HG02970 (cell line): ENCODE data around the gene RUFY4.

Source experiments
- ATAC-seq: cut with Tn5 transposase; IDR thresholded peaks from one replicate; pipeline ENCODE4 v1.9.1; 2021; ENCODE audit warnings: mild to moderate bottlenecking, moderate library complexity, moderate number of reproducible peaks; ENCODE audit not compliant: unreplicated experiment, low FRiP score

The RUFY4 gene, protein sequence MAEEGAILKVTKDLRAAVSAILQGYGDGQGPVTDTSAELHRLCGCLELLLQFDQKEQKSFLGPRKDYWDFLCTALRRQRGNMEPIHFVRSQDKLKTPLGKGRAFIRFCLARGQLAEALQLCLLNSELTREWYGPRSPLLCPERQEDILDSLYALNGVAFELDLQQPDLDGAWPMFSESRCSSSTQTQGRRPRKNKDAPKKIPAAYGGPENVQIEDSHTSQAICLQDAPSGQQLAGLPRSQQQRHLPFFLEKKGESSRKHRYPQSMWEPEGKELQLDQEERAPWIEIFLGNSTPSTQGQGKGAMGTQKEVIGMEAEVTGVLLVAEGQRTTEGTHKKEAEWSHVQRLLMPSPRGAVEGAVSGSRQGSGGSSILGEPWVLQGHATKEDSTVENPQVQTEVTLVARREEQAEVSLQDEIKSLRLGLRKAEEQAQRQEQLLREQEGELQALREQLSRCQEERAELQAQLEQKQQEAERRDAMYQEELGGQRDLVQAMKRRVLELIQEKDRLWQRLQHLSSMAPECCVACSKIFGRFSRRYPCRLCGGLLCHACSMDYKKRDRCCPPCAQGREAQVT

DNA sequence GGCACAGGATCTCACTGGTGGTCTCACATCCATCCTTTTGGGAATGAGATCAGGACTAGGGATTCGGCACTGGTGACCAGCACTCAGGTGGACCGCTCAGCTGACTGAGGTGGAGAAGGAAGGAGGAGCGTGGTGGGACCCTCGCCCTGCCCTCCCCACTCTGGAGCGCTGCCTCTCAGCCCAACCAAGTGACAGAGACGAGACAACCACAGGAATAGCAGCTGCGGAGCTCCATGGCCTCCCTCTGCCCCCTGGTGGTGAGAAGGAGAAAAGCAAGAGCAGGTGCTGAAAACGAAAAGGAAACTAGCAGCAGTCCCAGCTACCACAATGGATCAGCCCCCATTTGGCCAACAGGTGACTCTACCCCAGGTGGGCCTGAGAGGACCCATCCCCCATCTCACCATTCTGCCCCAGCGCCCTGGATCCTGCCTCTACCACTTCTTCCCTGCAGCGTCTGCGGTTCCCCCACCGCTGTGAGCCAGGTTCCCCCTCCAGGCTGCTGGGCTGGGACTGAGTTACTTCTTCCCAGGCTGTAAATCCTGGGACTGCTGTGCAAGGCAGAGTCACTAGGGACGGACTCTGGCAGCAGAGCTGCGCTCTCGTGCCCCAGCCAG lies at the start of gene RUFY4:
TSS of gene RUFY4 (plus strand) at position 533 of the 614 bp plus-strand sequence. CDS start 1,353 bp downstream, outside the sequence.
- peak; percentile 69 for ATAC-seq

DNA sequence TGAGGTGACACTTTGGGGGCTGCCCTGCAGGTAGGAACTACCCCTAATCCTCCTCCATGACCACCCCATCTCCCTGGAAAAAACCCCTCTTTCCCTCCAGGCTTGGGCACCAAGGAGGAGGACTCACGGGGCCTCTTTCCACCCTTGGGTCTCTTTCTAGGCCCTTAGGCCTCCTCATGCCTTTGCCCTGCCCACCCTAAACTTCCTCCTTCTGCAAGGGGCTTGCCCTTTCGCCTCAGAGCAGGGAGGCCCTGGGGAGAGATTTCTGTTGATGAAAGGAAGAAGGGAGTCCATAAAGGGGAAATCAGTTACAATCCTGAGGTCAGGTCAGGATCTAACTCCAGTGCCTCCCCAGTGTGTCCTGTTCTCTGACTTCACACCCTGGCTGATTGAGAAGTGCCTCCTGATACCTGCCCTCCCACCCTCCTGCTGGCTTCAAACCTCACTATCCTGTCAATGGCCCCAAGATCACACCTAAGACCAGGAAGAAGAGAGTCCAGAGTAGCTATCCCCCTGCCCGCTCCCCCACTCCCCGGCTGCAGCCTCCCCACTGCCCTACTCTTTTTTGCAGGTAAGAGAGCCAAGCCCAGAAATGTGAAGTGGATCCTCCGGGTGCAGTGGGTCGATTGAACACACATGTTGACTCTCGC lies 49.5 kb upstream of the RUFY4 start:
- no peak for ATAC-seq

DNA sequence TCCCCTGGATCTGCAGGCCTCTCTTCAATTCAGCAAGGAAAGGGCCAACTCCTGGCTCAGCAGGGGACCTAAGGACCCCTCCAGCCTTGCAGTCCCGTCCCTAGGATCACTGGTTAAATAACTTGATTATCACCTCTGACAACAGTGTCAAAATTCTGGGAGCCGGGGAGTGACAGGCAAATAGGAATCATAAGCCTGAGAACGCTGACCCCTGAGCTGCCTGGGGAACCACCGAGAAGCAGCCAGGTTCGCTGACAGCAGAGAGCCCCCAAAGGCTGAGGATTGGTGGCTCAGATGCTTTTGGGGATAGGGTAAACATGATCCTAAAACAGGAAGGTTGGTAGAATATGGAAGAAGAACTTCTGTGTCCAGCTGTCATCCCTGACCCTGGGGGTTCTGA lies 48.8 kb upstream of the RUFY4 start:
- ATAC-seq = no peak

- no peak for ATAC-seq
These were observed 48.0 kb upstream of the RUFY4 start for GRCh38 chr2:218020966-218021535.

- ATAC-seq = no peak
These were observed 47.4 kb upstream of the RUFY4 start for GRCh38 chr2:218021536-218022071.

DNA sequence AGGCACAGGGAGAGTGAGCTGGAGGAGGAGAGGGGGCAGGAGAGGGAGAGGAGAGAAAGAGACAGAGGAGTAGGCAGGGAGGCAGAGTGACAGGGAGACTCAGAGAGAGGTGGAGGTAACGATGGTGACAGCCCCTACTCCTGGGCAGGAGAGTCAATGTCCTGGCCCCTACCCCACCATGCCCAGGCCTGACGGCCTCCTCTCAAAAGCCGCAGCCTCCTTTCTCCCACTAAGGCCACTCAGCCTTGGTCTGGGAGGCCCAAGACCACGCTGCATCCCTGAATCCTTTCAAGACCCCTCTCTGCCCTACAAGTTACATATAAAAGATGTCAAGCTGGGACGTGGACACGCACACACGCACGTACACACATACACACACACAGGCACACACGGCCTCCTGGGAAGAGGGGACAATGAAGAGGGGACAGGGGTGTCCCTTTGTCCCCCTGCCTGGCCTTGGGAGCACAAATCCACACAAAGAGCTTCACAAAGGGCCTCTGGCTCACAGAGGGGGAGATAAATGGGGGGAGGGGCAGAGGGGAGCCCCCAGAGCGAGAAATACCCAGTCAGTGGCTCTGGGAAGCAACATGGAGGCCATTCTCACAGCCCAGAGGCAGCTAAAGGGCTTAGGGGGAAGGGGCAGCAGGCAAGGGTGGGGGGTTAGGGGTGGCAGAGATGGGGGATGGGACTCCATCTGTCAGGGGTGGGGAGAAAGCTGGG lies 46.8 kb upstream of the RUFY4 start:
- no peak for ATAC-seq

DNA sequence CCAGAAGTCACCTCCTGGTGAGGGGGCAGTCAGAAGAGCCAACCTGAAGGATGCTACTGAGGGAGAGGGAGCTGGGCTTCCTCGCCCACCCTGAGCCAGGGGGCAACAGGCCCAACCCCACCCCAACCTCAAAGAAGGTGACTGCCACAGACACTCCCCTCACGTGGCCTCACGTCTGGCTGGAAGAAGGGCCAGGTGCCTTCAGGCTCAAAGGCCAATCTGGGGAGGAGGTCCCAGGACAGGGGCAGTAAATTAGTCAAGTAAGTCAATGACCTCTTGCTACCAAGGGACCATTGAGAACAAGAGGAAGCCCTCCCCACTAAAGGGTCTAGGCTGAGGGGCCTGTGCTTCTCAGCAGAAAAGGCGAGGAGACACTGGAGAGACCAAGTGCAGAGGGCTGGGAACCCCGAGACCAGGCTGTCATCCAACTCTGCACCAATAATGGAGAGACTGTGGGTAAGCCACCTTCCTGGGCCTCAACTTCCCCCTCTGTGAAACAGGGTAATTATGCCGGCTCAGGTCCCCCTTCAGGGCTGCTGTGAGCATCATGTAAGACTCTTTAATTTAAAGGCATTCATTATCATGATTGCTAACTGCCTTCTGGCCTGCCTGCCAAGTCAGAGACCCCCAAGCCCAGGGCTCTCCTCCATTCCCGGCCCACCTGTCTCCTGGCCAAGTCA lies 46.1 kb upstream of the RUFY4 start:
- ATAC-seq = no peak

DNA sequence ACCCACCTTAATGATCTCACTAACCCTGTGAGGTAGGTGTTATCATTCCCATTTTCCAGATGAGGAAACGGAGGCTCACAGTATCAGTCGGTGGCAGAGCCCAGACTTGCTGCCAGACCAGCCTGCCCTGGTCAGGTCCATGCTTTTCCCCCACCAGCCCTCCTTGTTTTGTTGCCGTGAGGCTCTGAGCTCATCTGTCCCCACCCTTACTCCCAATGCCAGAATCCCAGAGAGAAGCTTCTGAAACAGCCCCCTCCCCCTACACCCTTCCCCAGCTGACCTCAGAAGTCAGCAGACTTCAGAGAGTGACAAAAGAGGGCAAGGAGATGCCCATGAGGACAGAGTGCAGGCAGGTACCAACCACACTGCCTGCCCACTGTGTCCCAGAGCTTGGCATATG lies 45.4 kb upstream of the RUFY4 start:
- no peak for ATAC-seq

DNA sequence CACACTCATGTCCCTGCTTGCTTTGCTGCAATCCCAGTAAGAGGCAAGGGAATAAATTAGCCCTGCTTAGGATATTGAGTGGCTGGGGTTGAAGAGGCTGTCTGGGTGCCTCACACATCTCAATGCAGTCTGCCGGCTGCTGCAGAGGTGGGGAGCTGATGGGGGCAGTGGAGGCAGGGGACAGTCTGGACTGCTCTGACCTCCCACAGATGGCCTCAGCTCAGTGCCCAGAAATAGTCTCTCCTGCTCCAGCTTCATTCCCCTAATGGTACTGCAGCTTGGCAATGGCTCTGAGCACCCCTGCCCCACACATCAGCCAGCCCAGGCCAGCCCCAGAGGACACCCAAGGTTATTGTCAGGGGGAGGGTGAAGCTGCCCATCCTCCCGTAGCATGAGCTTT lies 44.7 kb upstream of the RUFY4 start:
- ATAC-seq = no peak

GRCh38 chr2:218024871-218025270 lies 44.2 kb upstream of the RUFY4 start:
- no peak for ATAC-seq

GRCh38 chr2:218026244-218026643 lies 42.8 kb upstream of the RUFY4 start:
- ATAC-seq = no peak

- ATAC-seq = no peak
These were observed 42.2 kb upstream of the RUFY4 start for GRCh38 chr2:218026676-218027425.

- no peak for ATAC-seq
These were observed 41.4 kb upstream of the RUFY4 start for GRCh38 chr2:218027426-218028188.

DNA sequence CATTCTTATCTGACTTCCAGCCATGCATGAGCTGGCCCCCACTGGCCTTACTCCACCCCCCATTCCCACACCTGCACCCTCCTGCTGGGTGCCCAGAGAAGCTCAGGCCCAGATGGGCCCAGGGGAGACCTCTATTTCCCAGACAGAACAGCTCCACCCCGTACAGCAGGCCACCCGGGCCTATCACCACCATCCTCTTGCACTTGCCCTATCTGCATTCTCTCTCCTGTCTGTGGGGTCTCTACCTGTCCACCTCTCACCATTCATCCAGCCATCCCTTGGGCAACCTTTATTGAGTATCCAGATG lies 40.9 kb upstream of the RUFY4 start:
- no peak for ATAC-seq

DNA sequence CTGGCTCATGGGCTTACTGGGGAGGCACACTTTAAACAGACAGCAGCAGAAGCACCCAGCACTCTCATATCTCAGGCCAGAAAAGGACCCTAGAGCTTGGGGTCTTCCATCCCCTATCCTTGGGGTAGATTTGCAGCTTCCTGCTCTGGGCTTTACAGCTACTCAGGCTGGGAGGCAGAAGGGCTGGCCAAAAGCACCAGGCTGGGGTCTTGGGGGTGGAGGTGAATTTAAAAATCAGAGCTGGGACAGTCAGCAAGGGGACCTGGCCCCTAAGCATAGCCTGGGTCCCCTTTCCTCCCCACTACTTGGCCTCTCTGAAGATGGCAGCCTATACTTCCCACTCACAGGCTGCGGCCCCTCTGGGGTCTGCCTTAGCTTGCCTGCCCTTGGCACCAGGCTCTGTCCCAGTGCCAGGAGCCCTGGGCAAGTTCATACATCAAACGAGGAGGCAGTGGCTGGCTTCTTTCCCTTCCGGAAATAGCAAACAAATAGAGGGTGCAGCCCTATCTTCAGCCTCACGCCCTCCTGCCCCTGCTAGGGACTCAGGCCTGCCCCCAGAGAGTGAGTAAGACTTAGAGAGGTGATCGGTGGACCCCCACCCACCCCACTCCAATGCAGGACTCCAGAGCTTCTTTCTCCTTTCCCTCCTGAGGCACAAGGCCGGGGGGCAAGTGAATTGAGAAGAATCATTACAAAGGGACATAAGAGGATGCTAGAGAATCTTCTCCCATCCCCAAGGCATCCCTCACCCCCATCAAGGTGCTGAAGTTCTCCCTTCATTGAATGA lies 40.3 kb upstream of the RUFY4 start:
- no peak for ATAC-seq

DNA sequence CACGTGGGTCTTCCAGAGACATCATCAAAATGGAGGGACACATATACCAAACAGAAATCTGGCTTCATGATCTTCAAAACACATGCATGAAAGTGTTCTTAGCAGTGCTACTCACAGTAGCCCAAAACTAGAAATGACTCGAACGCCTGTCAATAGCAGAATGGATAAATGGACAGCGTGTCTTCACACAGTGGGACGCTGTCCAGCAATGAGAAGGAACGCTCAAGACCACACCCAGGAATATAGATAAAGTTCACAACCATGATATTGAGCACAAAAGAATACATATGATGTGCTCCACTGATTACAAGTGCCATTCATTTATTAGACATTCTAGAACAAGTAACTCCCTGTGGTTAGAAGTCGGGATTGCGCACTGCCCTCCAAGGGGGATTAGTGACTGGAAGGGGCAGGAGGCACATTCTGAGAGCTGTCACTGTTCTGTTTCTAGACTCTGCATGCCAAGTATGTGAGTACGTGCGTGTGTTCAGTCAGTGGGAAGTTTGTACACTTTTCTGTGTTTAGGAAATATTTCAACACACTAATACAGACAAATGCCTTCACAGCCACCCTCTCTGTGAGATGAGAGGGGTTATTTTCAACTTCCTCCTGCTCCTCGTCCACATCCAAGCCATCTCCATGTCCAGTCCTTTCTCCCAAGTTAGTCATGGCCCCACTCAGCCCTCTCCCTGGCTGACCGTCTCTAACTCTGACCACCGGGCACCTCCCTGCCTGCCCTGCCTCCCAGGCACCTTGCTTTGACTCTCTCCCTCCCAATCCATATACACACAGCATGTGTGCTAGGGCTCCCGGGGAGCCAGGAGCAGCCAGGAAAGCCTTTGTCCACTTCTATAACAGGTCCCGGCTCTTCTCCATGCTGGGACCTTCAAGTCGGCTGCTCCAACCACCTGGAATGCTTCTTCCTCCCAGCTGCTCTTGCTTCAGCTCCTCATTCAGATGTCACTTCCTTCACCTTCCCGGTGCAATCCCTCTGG lies 39.4 kb upstream of the RUFY4 start:
- no peak for ATAC-seq
